Ectodermal cell (in vitro differentiated cells): Measurements from ENCODE around the gene HSD11B1.

Experiments used
- H3K27ac ChIP-seq: 2 replicates; pipeline ENCODE4 v1.7.0; 2013; ENCODE audit warnings: mild to moderate bottlenecking, low read depth, low read length; ENCODE audit not compliant: insufficient read depth, poor library complexity, severe bottlenecking
- H3K27me3 ChIP-seq: 2 replicates; pipeline ENCODE4 v1.7.0; 2013; ENCODE audit warnings: mild to moderate bottlenecking, low read length; ENCODE audit not compliant: insufficient read depth, control insufficient read depth, poor library complexity, severe bottlenecking
- H3K36me3 ChIP-seq: one replicate; pipeline ENCODE4 v1.7.0; 2013; ENCODE audit warnings: low read length; ENCODE audit not compliant: control insufficient read depth, insufficient read depth
- H3K4me1 ChIP-seq: one replicate; pipeline ENCODE4 v1.7.0; 2013; ENCODE audit warnings: low read length; ENCODE audit not compliant: control insufficient read depth, insufficient read depth
- H3K4me3 ChIP-seq: 2 replicates; pipeline ENCODE4 v1.7.0; 2013; ENCODE audit warnings: low read depth, low read length, control low read depth; ENCODE audit not compliant: insufficient read depth
- H3K9me3 ChIP-seq: 2 replicates; pipeline ENCODE4 v1.7.0; 2013; ENCODE audit warnings: mild to moderate bottlenecking, low read length, moderate library complexity; ENCODE audit not compliant: control insufficient read depth
- WGBS, 2 experiments: methylation state at CpG; one replicate each; pipeline ENCODE4 v1.1.7; 2013; ENCODE audit warnings: missing lambda C conversion rate in 2 of 2; 5-methylcytosine and 5-hydroxymethylcytosine counted together

Gene HSD11B1

GRCh38 chr1:209751627-209752231 is 47.1 kb downstream of the HSD11B1 start:
- H3K4me1 ChIP-seq = no peaks in the 10 kb centered on the region
- no peak overlapping the region for H3K4me3 ChIP-seq
- WGBS, 2 experiments = 92 to 94% methylated on average over 5 of the region's 5 CpGs
- H3K27me3 ChIP-seq = no peaks in the 10 kb centered on the region
- no peak overlapping the region for H3K27ac ChIP-seq
- no peaks in the 10 kb centered on the region for H3K9me3 ChIP-seq
- no peaks in the 10 kb centered on the region for H3K36me3 ChIP-seq

- WGBS, 2 experiments = 82 to 96% methylated on average over 2 to 3 of the region's 3 CpGs
Measured at GRCh38 chr1:209752890-209753289, 48.2 kb downstream of the HSD11B1 start.

GRCh38 chr1:209755256-209755655 is 50.6 kb downstream of the HSD11B1 start:
- Histone ChIP-seq H3K4me1 (no peaks in the 10 kb centered on the region), H3K4me3 (no peak overlapping the region), H3K9me3 (no peaks in the 10 kb centered on the region), H3K27ac (no peak overlapping the region), H3K36me3 (no peaks in the 10 kb centered on the region), H3K27me3 (no peaks in the 10 kb centered on the region)
- WGBS, 2 experiments = 84 to 100% methylated on average over 1 of the region's 1 CpG

More at GRCh38 chr1:209752890-209753289, 48.2 kb downstream of the HSD11B1 start:
- H3K27me3 ChIP-seq = no peaks in the 10 kb centered on the region
- H3K4me3 ChIP-seq = no peak overlapping the region
- H3K36me3 ChIP-seq = no peaks in the 10 kb centered on the region
- H3K4me1 ChIP-seq = no peaks in the 10 kb centered on the region
- no peak overlapping the region for H3K27ac ChIP-seq
- H3K9me3 ChIP-seq = no peaks in the 10 kb centered on the region

- 82 to 86% methylated on average over 10 of the region's 10 CpGs for WGBS, 2 experiments
- H3K9me3 ChIP-seq = no peaks in the 10 kb centered on the region
- no peak within 1 kb of the TSS for H3K27ac ChIP-seq
- no peaks in the 10 kb centered on the region for H3K4me1 ChIP-seq
- H3K27me3 ChIP-seq = peaks cover under 1% of the 10 kb centered on the region
- no peak within 1 kb of the TSS for H3K4me3 ChIP-seq
- H3K36me3 ChIP-seq = no peaks in the 10 kb centered on the region
Measured at GRCh38 chr1:209755926-209756614, 51.4 kb downstream of the HSD11B1 start, which contains the start of gene TRAF3IP3. Gene TRAF3IP3 (plus strand): TSS chr1:209756053. CDS start chr1:209760040, 3,987 bp downstream.

- no peak overlapping the region for H3K4me3 ChIP-seq
- H3K27me3 ChIP-seq = peaks cover 6% of the 10 kb centered on the region
- no peaks in the 10 kb centered on the region for H3K9me3 ChIP-seq
- H3K36me3 ChIP-seq = no peaks in the 10 kb centered on the region
- H3K4me1 ChIP-seq = no peaks in the 10 kb centered on the region
- no peak overlapping the region for H3K27ac ChIP-seq
- WGBS, 2 experiments = 94% methylated on average over 5 of the region's 5 CpGs
Measured at GRCh38 chr1:209756615-209757445, 52.2 kb downstream of the HSD11B1 start.

- WGBS, 2 experiments = 61 to 78% methylated on average over 3 of the region's 3 CpGs
Measured at GRCh38 chr1:209758400-209758799, 53.8 kb downstream of the HSD11B1 start.

GRCh38 chr1:209759829-209760359 is 55.2 kb downstream of the HSD11B1 start:
- H3K27me3 ChIP-seq = peaks cover 6% of the 10 kb centered on the region
- WGBS, 2 experiments = 91 to 94% methylated on average over 12 of the region's 12 CpGs
- no peak overlapping the region for H3K27ac ChIP-seq
- no peaks in the 10 kb centered on the region for H3K9me3 ChIP-seq
- no peaks in the 10 kb centered on the region for H3K36me3 ChIP-seq
- no peaks in the 10 kb centered on the region for H3K4me1 ChIP-seq
- H3K4me3 ChIP-seq = no peak overlapping the region

More at GRCh38 chr1:209758400-209758799, 53.8 kb downstream of the HSD11B1 start:
- Histone ChIP-seq H3K27me3 (peaks cover 6% of the 10 kb centered on the region), H3K4me3 (no peak overlapping the region), H3K9me3 (no peaks in the 10 kb centered on the region), H3K4me1 (no peaks in the 10 kb centered on the region), H3K36me3 (no peaks in the 10 kb centered on the region), H3K27ac (no peak overlapping the region)

- no peaks in the 10 kb centered on the region for H3K36me3 ChIP-seq
- no peaks in the 10 kb centered on the region for H3K9me3 ChIP-seq
- no peaks in the 10 kb centered on the region for H3K4me1 ChIP-seq
- peaks cover 6% of the 10 kb centered on the region for H3K27me3 ChIP-seq
- H3K27ac ChIP-seq = no peak overlapping the region
- no peak overlapping the region for H3K4me3 ChIP-seq
Measured at GRCh38 chr1:209761011-209761635, 56.5 kb downstream of the HSD11B1 start.

- Histone ChIP-seq H3K4me3 (no peak overlapping the region), H3K27ac (no peak overlapping the region), H3K4me1 (no peaks in the 10 kb centered on the region), H3K27me3 (peaks cover 6% of the 10 kb centered on the region), H3K9me3 (no peaks in the 10 kb centered on the region), H3K36me3 (no peaks in the 10 kb centered on the region)
- 94% methylated on average over 2 of the region's 2 CpGs for WGBS, 2 experiments
Measured at GRCh38 chr1:209766051-209766450, 61.4 kb downstream of the HSD11B1 start.
